Endodermal cell (in vitro differentiated cells): ENCODE data around the gene CEP20. TPM values are rescaled to one million over a fixed set of nuclear protein-coding genes. Genes with fewer than 3 reads are reported as not detected.

Source experiments
- DNase-seq: peaks from one replicate; pipeline ENCODE4 v3.0.0-alpha.2; 2017
- H3K27ac ChIP-seq: 2 replicates; pipeline ENCODE4 v1.5.1; 2013; ENCODE audit warnings: mild to moderate bottlenecking, low read depth, low read length, moderate library complexity
- H3K27me3 ChIP-seq: 2 replicates; pipeline ENCODE4 v1.6.1; 2013; ENCODE audit warnings: mild to moderate bottlenecking, low read length, moderate library complexity; ENCODE audit not compliant: insufficient read depth, control insufficient read depth, poor library complexity, severe bottlenecking
- H3K36me3 ChIP-seq: 2 replicates; pipeline ENCODE4 v1.7.0; 2013; ENCODE audit warnings: mild to moderate bottlenecking, low read length, moderate library complexity; ENCODE audit not compliant: control insufficient read depth, insufficient read depth
- H3K4me1 ChIP-seq: one replicate; pipeline ENCODE4 v1.7.0; 2013; ENCODE audit warnings: low read length; ENCODE audit not compliant: control insufficient read depth, insufficient read depth
- H3K4me3 ChIP-seq: 2 replicates; pipeline ENCODE4 v1.5.1; 2013; ENCODE audit warnings: mild to moderate bottlenecking, low read length, moderate library complexity
- H3K9ac ChIP-seq: 2 replicates; pipeline ENCODE4 v1.6.1; 2013; ENCODE audit warnings: mild to moderate bottlenecking, low read length, moderate library complexity; ENCODE audit not compliant: poor library complexity, severe bottlenecking; ENCODE audit errors: extremely low read depth
- H3K9me3 ChIP-seq: 2 replicates; pipeline ENCODE4 v1.6.1; 2013; ENCODE audit warnings: mild to moderate bottlenecking, low read length, moderate library complexity; ENCODE audit not compliant: control insufficient read depth
- H3K27ac Mint-ChIP-seq: 2 replicates; pipeline ENCODE4 v1.8.0; 2020; ENCODE audit warnings: mixed read lengths
- H3K27me3 Mint-ChIP-seq: 2 replicates; pipeline ENCODE4 v1.8.0; 2021; ENCODE audit warnings: mild to moderate bottlenecking, mixed read lengths; ENCODE audit not compliant: insufficient read depth
- H3K36me3 Mint-ChIP-seq: 2 replicates; pipeline ENCODE4 v1.8.0; 2020; ENCODE audit warnings: low read depth, mixed read lengths
- H3K4me1 Mint-ChIP-seq: 2 replicates; pipeline ENCODE4 v1.8.0; 2020; ENCODE audit warnings: mixed read lengths
- H3K4me3 Mint-ChIP-seq: 2 replicates; pipeline ENCODE4 v1.8.0; 2020; ENCODE audit warnings: mild to moderate bottlenecking, moderate library complexity, mixed read lengths
- H3K9me3 Mint-ChIP-seq: 2 replicates; pipeline ENCODE4 v1.8.0; 2020; ENCODE audit warnings: mild to moderate bottlenecking, mixed read lengths
- CTCF ChIP-seq: fragments of 200-600 bp; sonication (generic); conservative IDR thresholded peaks from 2 replicates; pipeline ENCODE4 v1.5.0; 2021; ENCODE audit warnings: antibody characterized with exemption, mild to moderate bottlenecking
- total RNA-seq, 2 donors: library from RNA; stranded (reverse); fragmentation: NEBNext Ultra II Directional in 1 of 2; extraction: Animal tissue kit (Norgen Biotek cat#: 25700) in 1 of 2; gene quantifications; 2 replicates in 1 of 2; 3 replicates in 1 of 2; pipeline ENCODE4 v1.2.1, GENCODE V29; 2021

Gene CEP20
- total RNA-seq, 2 donors from 2014 or later: 30.9 to 31.1 TPM

GRCh38 chr16:15816228-15816627, 72.2 kb downstream of the CEP20 start:
- Mint-ChIP-seq H3K36me3 (no peaks in the 10 kb centered on the region), H3K4me3 (no peak overlapping the region), H3K4me1 (no peaks in the 10 kb centered on the region), H3K27me3 (peaks cover 94% of the 10 kb centered on the region), H3K9me3 (peaks cover 42% of the 10 kb centered on the region), H3K27ac (no peak overlapping the region)
- H3K9me3 ChIP-seq: peaks cover 43% of the 10 kb centered on the region
- no peak overlapping the region for H3K9ac ChIP-seq
- no peaks in the 10 kb centered on the region for H3K36me3 ChIP-seq
- no peak overlapping the region for H3K27ac ChIP-seq
- H3K4me1 ChIP-seq: no peaks in the 10 kb centered on the region
- peaks cover 94% of the 10 kb centered on the region for H3K27me3 ChIP-seq
- no peak for TF ChIP-seq CTCF
- H3K4me3 ChIP-seq: no peak overlapping the region
- no peak for DNase-seq

Other genes starting within 250 kb of the CEP20 start
- 10 to 100 TPM; 39.3 to 39.6 TPM for gene MARF1, start 245.4 kb downstream of the CEP20 start, total RNA-seq
- 10 to 100 TPM; 60.5 to 69.2 TPM for gene NDE1, start 238.4 kb downstream of the CEP20 start, total RNA-seq
- gene MYH11, start 31.6 kb downstream of the CEP20 start, total RNA-seq: under 1 TPM; 0.09 to 0.29 TPM
- gene ABCC1, start 61.0 kb upstream of the CEP20 start, total RNA-seq: 10 to 100 TPM; 47.1 to 51.2 TPM